Right ventricle myocardium superior (tissue), 1 donor: ENCODE measurements around the gene ATG4D. TPM values are rescaled to one million over a fixed set of nuclear protein-coding genes. Genes with fewer than 3 reads are reported as not detected.
"Not testable (repeated sequence)": the region's sequence is repeated elsewhere in the genome, so short reads cannot be mapped to it uniquely, and the experiment has no call there.

Experiments used
- ATAC-seq: fragments of 200-7000 bp; cut with Tn5 transposase; one replicate; pipeline ENCODE4 v1.9.1; 2020; ENCODE audit warnings: mild to moderate bottlenecking; ENCODE audit not compliant: poor library complexity
- DNase-seq: peaks from one replicate; pipeline ENCODE4 v3.0.0-alpha.2; 2020
- intact Hi-C: fragments of 100-400 bp; cut with DNase I; formaldehyde crosslinking; loops from one replicate; pipeline ENCODE4 v1.11.2; 2022
- total RNA-seq: library from RNA; stranded (reverse); fragmentation: NEBNext Ultra II Directional; extraction: Animal tissue kit (Norgen Biotek cat#: 25700); gene quantifications from one replicate; pipeline ENCODE4 v1.2.1, GENCODE V29; 2021
- donor health status: DM: no; HTN: yes; CAD: no; lungs with severe emphysema.

The ATG4D gene
- total RNA-seq, 1 donor from 2014 or later = 46.4 TPM

- intact Hi-C loops = no loop called here
- DNase-seq (peak; percentile 45), ATAC-seq (peak; percentile 51)
Observed at GRCh38 chr19:10517760-10518443, 25.8 kb upstream of the ATG4D start.

GRCh38 chr19:10518444-10519361 is 25.0 kb upstream of the ATG4D start:
- DNase-seq (no peak), ATAC-seq (no peak)
- intact Hi-C loops = no loop called here

GRCh38 chr19:10519421-10519820 is 24.3 kb upstream of the ATG4D start:
- ATAC-seq = no peak
- intact Hi-C loops = no loop called here
- DNase-seq = no peak

GRCh38 chr19:10520652-10521318 is 22.9 kb upstream of the ATG4D start:
- intact Hi-C loops = no loop called here
- DNase-seq (no peak), ATAC-seq (no peak)

GRCh38 chr19:10521461-10522171 is 22.1 kb upstream of the ATG4D start:
- ATAC-seq = no peak
- no peak for DNase-seq
- intact Hi-C loops = no loop called here

- no peak for DNase-seq
- intact Hi-C loops = no loop called here
- no peak for ATAC-seq
Observed at GRCh38 chr19:10523135-10523636, 20.5 kb upstream of the ATG4D start.

- intact Hi-C loops = no loop called here
- ATAC-seq (no peak), DNase-seq (no peak)
Observed at GRCh38 chr19:10525636-10526035, 18.1 kb upstream of the ATG4D start.

- ATAC-seq, DNase-seq, intact Hi-C loops: not testable (repeated sequence)
Observed at GRCh38 chr19:10526887-10527286, 16.8 kb upstream of the ATG4D start.

- ATAC-seq (no peak), DNase-seq (no peak)
- intact Hi-C loops = no loop called here
Observed at GRCh38 chr19:10532457-10532856, 11.2 kb upstream of the ATG4D start.

GRCh38 chr19:10533646-10534386 is 9.9 kb upstream of the ATG4D start:
- DNase-seq (no peak), ATAC-seq (no peak)
- intact Hi-C loops = no loop called here

GRCh38 chr19:10535613-10536012 is 8.1 kb upstream of the ATG4D start:
- intact Hi-C loops = no loop called here
- no peak for DNase-seq
- ATAC-seq = no peak

- ATAC-seq (no peak), DNase-seq (no peak)
- intact Hi-C loops = no loop called here
Observed at GRCh38 chr19:10537668-10538067, 6.0 kb upstream of the ATG4D start.

- ATAC-seq (no peak), DNase-seq (no peak)
- intact Hi-C loops = no loop called here
Observed at GRCh38 chr19:10538204-10538983, 5.3 kb upstream of the ATG4D start.

- DNase-seq, ATAC-seq, intact Hi-C loops: not testable (repeated sequence)
Observed at GRCh38 chr19:10539016-10539415, 4.7 kb upstream of the ATG4D start.

GRCh38 chr19:10543059-10543419 is 665 bp upstream of the ATG4D start:
- intact Hi-C loops = no loop called here
- ATAC-seq (no peak), DNase-seq (no peak)

GRCh38 chr19:10544242-10544752 is 593 bp downstream of the ATG4D start:
- intact Hi-C loops = no loop called here
- ATAC-seq = peak; percentile 38
- DNase-seq = no peak

- ATAC-seq (no peak), DNase-seq (no peak)
- intact Hi-C loops = no loop called here
Observed at GRCh38 chr19:10544753-10545251, 1.1 kb downstream of the ATG4D start.
